GM12873 (cell line): Measurements from ENCODE around the gene MBP.

Experiments used
- TF ChIP-seq, protein P1 (sequence below): IDR thresholded peaks from 2 replicates; pipeline ENCODE4 v1.5.1; 2012; ENCODE audit warnings: low read depth, mild to moderate bottlenecking, moderate library complexity, low read length, control low read depth; ENCODE audit not compliant: insufficient read depth; ENCODE audit errors: missing control alignments

Gene MBP

DNA sequence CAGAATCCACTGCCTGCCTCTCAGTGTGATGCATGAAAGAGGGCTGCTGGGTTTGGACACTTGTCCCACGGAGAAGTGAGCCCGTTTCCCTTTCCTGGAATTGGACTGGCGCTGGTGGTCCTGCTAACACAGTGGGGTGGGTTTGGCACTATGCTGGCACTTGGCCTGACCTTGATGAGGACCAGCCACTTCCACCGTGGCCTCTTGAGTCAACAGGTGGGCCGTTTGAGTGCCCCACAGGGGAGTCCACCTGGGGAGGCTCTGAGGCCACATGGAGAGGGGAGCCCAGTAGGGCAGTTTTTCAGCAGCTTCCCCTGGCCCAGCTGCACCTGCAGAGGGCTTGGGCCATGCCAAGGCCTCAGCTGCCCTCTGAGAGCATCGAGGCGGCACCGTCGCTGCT is 56.5 kb downstream of the MBP start:
- TF ChIP-seq, protein P1, sequence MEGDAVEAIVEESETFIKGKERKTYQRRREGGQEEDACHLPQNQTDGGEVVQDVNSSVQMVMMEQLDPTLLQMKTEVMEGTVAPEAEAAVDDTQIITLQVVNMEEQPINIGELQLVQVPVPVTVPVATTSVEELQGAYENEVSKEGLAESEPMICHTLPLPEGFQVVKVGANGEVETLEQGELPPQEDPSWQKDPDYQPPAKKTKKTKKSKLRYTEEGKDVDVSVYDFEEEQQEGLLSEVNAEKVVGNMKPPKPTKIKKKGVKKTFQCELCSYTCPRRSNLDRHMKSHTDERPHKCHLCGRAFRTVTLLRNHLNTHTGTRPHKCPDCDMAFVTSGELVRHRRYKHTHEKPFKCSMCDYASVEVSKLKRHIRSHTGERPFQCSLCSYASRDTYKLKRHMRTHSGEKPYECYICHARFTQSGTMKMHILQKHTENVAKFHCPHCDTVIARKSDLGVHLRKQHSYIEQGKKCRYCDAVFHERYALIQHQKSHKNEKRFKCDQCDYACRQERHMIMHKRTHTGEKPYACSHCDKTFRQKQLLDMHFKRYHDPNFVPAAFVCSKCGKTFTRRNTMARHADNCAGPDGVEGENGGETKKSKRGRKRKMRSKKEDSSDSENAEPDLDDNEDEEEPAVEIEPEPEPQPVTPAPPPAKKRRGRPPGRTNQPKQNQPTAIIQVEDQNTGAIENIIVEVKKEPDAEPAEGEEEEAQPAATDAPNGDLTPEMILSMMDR, result no peak

DNA sequence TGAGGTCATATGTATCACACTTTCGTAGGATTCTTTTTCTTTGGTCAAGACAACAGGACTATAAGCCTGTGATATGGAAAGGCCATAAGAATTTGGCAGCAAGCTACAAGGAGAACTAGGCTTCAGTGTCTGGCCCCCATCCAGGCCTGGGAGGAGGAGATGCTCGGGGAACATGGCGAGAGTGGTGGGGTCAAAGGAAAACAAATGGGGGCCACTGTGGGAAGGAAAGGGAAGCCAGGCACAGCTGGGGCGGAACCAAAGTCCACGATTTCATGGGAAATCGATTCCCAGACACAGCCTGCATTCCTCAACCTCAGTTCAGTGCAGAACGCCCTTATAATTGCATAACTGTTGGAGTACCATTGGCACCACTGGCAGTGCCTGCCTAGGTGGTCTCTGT is 58.2 kb downstream of the MBP start:
- TF ChIP-seq, protein P1, result no peak

DNA sequence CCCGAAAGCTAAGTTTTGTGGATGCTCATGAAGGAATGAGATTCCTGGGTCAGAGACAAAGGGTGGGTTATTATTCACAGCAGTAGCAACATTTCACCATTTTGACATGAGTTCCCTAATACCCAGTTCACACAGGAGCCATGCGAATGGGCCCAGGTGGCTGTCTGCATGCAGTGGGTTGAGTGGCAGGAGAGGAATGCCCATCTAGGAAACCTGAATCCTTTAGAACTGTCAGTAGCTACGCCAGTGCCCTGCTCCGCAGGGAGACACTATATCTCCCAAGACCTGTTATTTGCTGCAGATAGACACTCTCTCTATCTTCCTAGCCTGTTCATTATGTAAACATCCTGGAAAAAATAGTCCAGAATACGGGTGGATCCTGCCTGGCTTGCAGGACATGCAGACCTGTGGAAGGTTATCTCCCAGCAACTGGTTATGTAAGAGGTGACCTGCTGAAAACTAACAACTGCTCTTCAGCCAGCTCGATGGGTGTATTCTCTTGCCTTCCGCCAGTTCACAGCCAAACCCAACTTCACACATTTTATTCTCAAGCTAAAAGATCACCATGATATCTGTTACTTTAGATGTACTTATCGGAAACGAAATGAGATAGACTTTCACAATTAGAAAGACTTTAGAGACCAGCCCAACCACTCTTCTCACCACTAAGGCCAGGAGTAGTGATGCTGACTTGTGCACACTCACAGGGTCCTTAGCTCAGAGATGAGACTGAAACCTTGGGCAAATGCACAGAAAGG is 59.1 kb downstream of the MBP start:
- TF ChIP-seq, protein P1, result no peak

DNA sequence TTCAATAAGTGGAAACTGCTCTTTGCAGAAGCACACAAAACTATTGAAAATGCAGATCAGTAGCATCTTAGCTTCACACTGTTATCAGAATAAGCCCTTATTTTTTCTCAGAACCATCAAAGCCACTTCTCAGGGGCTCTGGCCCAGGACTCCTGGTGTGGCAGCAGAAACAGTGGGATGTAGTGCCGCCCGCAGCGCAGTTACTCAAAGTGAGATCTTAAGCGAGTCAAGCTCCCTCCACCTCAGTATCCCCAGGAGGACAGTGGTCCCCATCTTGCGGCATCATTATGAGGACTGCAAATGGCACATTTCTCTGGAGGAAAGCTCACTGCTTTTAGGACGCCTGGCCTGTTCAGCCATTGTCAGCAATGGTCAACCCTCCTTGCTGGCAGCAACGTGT is 60.0 kb downstream of the MBP start:
- TF ChIP-seq, protein P1, result no peak

DNA sequence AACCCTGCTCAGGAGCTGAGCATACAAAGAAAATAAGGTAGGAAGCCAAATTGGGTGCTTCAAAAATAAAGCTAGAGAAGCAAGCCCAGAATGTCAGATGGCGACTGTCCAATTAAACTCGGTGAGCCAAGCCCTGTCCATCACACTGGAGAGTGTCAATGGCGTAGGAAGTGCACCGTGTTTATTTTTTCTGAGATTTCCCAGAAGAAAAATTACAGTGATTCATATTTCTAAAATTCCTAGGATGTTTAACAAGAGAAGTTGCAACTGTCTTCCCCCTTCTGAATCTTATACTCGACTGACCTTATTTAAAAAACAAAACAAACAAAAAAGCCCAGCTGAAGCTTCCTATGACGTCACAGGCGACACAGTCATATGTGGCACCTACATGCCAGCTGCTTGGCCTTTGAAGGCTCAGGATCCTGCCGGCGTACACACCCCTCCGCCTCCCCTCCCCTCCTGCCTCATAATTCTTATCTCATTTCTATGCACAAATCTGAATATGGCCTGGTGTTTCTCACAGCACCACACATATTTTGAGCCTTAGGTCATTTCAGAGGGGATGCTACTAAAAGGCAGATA is 60.8 kb downstream of the MBP start:
- TF ChIP-seq, protein P1, result no peak

DNA sequence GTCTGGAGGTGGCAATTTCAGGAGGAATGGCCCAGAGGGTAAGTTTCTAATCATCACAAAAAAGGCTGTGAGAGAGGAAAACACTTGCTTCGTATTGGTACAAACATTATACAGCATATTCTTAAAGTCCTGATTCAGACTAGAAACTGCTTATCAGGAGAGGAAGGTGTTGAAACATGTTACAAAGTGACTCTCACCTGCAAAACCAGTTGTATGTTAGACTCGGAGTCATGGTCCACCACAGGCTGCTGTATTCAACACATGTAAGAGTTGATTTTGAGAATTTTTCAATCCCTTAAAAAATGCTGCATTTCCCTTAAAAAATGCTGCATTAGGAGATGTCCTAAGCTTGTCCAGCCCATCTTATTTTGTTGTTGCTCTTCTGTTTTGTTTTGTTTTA is 61.5 kb downstream of the MBP start:
- TF ChIP-seq, protein P1, result no peak

DNA sequence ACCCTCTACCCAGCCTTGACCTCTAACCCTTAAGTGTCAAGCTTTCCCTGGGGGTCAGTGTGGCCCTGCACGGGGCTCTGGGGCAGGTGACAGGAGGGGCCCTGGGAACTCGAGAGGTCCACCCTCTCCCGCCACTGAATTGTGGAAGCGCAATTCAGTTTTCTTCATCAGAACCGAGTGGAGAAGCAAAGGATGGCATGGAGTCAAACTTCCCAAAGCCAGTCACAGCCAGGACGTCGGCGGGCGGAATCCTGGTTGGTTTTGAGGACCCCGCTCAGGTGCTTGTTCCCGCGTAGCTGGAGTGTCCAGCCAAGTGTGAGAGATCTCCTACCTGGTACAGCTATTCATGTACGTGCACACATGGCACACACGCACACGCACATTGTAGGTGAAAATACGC is 62.0 kb downstream of the MBP start:
- TF ChIP-seq, protein P1, result no peak
